Epithelial cell of esophagus (primary cell): Measurements from ENCODE around the gene NUP43.

Experiments used
- DNase-seq: peaks from one replicate; pipeline ENCODE4 v3.0.0; 2010; ENCODE audit warnings: low read depth
- H3K4me3 ChIP-seq: 2 replicates; pipeline ENCODE4 v1.5.1; 2011; ENCODE audit warnings: mild to moderate bottlenecking, low read length, control low read depth
- TF ChIP-seq, protein P1 (sequence below): IDR thresholded peaks from 2 replicates; pipeline ENCODE4 v1.5.1; 2011; ENCODE audit warnings: low read depth, mild to moderate bottlenecking, low read length, control low read depth, inconsistent platforms; ENCODE audit not compliant: insufficient read depth; ENCODE audit errors: missing control alignments

Gene NUP43

DNA sequence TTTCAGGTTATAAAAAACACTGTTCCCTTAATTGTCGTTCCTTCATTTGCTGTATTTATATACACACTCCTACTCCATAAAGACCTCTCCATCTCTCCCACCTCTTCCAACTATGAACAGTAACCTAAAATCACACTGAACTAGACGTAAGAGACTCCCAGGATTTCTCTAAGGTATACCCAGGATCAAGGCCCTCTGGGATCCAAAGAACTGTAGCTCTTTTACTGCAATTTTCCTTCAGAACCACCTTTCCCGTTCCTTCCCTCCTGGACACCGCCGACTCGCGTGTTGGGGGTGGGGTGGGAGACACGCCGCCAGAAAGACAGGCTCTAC lies 29.1 kb downstream of the NUP43 start:
- TF ChIP-seq, protein P1, sequence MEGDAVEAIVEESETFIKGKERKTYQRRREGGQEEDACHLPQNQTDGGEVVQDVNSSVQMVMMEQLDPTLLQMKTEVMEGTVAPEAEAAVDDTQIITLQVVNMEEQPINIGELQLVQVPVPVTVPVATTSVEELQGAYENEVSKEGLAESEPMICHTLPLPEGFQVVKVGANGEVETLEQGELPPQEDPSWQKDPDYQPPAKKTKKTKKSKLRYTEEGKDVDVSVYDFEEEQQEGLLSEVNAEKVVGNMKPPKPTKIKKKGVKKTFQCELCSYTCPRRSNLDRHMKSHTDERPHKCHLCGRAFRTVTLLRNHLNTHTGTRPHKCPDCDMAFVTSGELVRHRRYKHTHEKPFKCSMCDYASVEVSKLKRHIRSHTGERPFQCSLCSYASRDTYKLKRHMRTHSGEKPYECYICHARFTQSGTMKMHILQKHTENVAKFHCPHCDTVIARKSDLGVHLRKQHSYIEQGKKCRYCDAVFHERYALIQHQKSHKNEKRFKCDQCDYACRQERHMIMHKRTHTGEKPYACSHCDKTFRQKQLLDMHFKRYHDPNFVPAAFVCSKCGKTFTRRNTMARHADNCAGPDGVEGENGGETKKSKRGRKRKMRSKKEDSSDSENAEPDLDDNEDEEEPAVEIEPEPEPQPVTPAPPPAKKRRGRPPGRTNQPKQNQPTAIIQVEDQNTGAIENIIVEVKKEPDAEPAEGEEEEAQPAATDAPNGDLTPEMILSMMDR, result no peak
- DNase-seq, result no peak
- H3K4me3 ChIP-seq, result peak overlapping the region; percentile 74

- H3K4me3 ChIP-seq, result peak overlapping the region; percentile 74
- peak; percentile 14 for DNase-seq
- TF ChIP-seq, protein P1, result no peak
These were observed 30.0 kb downstream of the NUP43 start for GRCh38 chr6:149716181-149716963.

GRCh38 chr6:149714442-149714841 lies 31.9 kb downstream of the NUP43 start:
- no peak for DNase-seq
- TF ChIP-seq, protein P1, result no peak
- H3K4me3 ChIP-seq, result no peak overlapping the region

GRCh38 chr6:149711711-149712110 lies 34.6 kb downstream of the NUP43 start:
- no peak overlapping the region for H3K4me3 ChIP-seq
- no peak for DNase-seq
- TF ChIP-seq, protein P1, result no peak

DNA sequence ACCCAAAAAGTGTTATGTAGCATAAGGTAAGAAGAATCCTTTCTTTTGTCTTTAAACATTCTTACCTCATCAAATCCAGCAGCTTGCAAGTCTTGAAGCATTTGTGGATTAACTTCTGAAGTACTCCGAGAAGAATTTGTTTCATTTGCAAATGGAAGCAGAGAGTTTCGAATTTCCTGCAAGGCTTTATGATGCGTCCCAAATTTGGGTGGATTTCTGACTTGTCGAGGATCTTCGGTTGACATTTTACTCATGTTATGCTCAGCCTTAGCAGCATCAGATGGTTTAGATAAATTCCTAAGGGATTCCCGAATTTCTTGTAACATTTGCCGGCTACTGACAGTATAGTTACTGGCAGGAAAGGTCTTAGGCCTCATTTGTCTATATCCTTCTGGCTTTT lies 44.6 kb downstream of the NUP43 start:
- TF ChIP-seq, protein P1, result no peak
- H3K4me3 ChIP-seq, result no peak overlapping the region

GRCh38 chr6:149699150-149699549 lies 47.2 kb downstream of the NUP43 start:
- H3K4me3 ChIP-seq, result no peak overlapping the region
- no peak for DNase-seq
- TF ChIP-seq, protein P1, result peak; percentile 11

More for the DNA sequence above, 44.6 kb downstream of the NUP43 start:
- no peak for DNase-seq

DNA sequence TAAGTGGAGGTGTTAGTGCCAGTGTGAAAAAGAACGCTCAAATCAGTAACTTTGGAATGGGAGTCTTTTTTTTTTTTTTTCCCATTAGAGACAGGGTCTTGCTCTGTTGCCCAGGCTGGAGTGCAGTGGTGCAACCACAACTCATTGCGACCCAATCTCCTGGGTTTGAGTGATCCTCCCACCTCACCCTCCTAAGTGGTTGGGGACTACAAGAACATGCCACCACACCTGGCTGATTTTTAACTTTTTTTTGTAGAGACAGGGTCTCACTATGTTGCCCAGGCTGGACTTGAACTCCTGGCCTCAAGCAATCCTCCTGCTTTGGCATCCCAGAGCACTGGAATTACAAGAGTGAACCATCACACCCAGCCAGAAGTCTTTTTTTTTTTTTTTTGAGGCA lies 48.2 kb downstream of the NUP43 start:
- DNase-seq, result no peak
- TF ChIP-seq, protein P1, result no peak
- H3K4me3 ChIP-seq, result no peak overlapping the region
